GM23248 (cell line): ENCODE results near the gene PKD2L2. TPM values are rescaled to one million over a fixed set of nuclear protein-coding genes. Genes with fewer than 3 reads are reported as not detected.
"Not testable (repeated sequence)": the region's sequence is repeated elsewhere in the genome, so short reads cannot be mapped to it uniquely, and the experiment has no call there.

Experiments used
- DNase-seq: peaks from one replicate; pipeline ENCODE4 v3.0.0-alpha.2; 2015
- H2AFZ ChIP-seq: fragments of 200-600 bp; sonication (generic); 2 replicates; pipeline ENCODE4 v1.6.1; 2016; ENCODE audit warnings: antibody characterized with exemption
- H3F3A ChIP-seq: fragments of 200-600 bp; sonication (generic); 2 replicates; pipeline ENCODE4 v1.6.1; 2016; ENCODE audit warnings: mild to moderate bottlenecking, antibody characterized with exemption, mixed run types; ENCODE audit not compliant: insufficient read depth
- H3K27ac ChIP-seq: fragments of 200-600 bp; sonication (generic); 2 replicates; pipeline ENCODE4 v1.5.1; 2016; ENCODE audit warnings: mild to moderate bottlenecking
- H3K27me3 ChIP-seq: fragments of 200-600 bp; sonication (generic); replicated peaks from 2 replicates; pipeline ENCODE4 v1.6.1; 2016; ENCODE audit warnings: mild to moderate bottlenecking; ENCODE audit not compliant: insufficient read depth
- H3K36me3 ChIP-seq: fragments of 200-600 bp; sonication (generic); 2 replicates; pipeline ENCODE4 v1.6.1; 2016; ENCODE audit warnings: low read depth, mild to moderate bottlenecking
- H3K4me1 ChIP-seq: fragments of 200-600 bp; sonication (generic); 2 replicates; pipeline ENCODE4 v1.6.1; 2016; ENCODE audit warnings: mild to moderate bottlenecking; ENCODE audit not compliant: insufficient read depth
- H3K4me2 ChIP-seq: fragments of 200-600 bp; sonication (generic); one replicate; pipeline ENCODE4 v1.6.1; 2016; ENCODE audit warnings: mild to moderate bottlenecking; ENCODE audit not compliant: unreplicated experiment
- H3K4me3 ChIP-seq: fragments of 200-600 bp; sonication (generic); 2 replicates; pipeline ENCODE4 v1.5.1; 2016; ENCODE audit warnings: mild to moderate bottlenecking
- H3K79me2 ChIP-seq: fragments of 200-600 bp; sonication (generic); 2 replicates; pipeline ENCODE4 v1.6.1; 2016; ENCODE audit warnings: mild to moderate bottlenecking; ENCODE audit not compliant: insufficient read depth
- H3K9ac ChIP-seq: fragments of 200-600 bp; sonication (generic); 2 replicates; pipeline ENCODE4 v1.6.1; 2016; ENCODE audit warnings: mild to moderate bottlenecking
- H3K9me2 ChIP-seq: fragments of 200-600 bp; sonication (generic); 2 replicates; pipeline ENCODE4 v1.6.1; 2016; ENCODE audit warnings: mixed run types, mild to moderate bottlenecking, moderate library complexity; ENCODE audit not compliant: insufficient read depth
- H3K9me3 ChIP-seq: fragments of 200-600 bp; sonication (generic); one replicate; pipeline ENCODE4 v1.6.1; 2017; ENCODE audit warnings: low read depth
- H4K20me1 ChIP-seq: fragments of 200-600 bp; sonication (generic); 2 replicates; pipeline ENCODE4 v1.6.0; 2016; ENCODE audit not compliant: insufficient read depth
- EZH2 ChIP-seq: fragments of 200-600 bp; sonication (generic); IDR thresholded peaks from 2 replicates; pipeline ENCODE4 v1.6.1; 2018; ENCODE audit warnings: antibody characterized with exemption, mild to moderate bottlenecking; ENCODE audit not compliant: insufficient read depth, poor library complexity, severe bottlenecking
- EZH2phosphoT487 ChIP-seq: fragments of 200-600 bp; sonication (generic); IDR thresholded peaks from 2 replicates; pipeline ENCODE4 v1.6.1; 2018; ENCODE audit warnings: antibody characterized with exemption, moderate library complexity, mild to moderate bottlenecking, low read depth; ENCODE audit not compliant: insufficient read depth
- WGBS, 2 experiments: methylation state at CpG; one replicate each; pipeline ENCODE4 v1.1.6; 2015 to 2017; ENCODE audit warnings: low lambda C conversion rate in 2 of 2, low coverage in 1 of 2; ENCODE audit errors: missing lambda C conversion rate in 2 of 2; 5-methylcytosine and 5-hydroxymethylcytosine counted together
- in situ Hi-C: fragments of 300-500 bp; cut with MboI; formaldehyde crosslinking; loops from 2 replicates; pipeline ENCODE4 v1.15.0; 2020
- polyA plus RNA-seq: library from polyadenylated mRNA; unstranded; fragments of >200 nt; fragmentation: Nextera tagmentation; extraction: Ambion mirVana; gene quantifications from 2 replicates; pipeline ENCODE4 v1.2.1, GENCODE V29; 2016
- total RNA-seq: library from RNA; depleted of rRNA; stranded (reverse); fragments of >200 nt; shearing (Covaris generic); gene quantifications from 2 replicates; pipeline ENCODE4 v1.2.3, GENCODE V29; 2014

PKD2L2 gene
- total and polyA plus RNA-seq, 2 experiments from 2014 or later: not detected

DNA sequence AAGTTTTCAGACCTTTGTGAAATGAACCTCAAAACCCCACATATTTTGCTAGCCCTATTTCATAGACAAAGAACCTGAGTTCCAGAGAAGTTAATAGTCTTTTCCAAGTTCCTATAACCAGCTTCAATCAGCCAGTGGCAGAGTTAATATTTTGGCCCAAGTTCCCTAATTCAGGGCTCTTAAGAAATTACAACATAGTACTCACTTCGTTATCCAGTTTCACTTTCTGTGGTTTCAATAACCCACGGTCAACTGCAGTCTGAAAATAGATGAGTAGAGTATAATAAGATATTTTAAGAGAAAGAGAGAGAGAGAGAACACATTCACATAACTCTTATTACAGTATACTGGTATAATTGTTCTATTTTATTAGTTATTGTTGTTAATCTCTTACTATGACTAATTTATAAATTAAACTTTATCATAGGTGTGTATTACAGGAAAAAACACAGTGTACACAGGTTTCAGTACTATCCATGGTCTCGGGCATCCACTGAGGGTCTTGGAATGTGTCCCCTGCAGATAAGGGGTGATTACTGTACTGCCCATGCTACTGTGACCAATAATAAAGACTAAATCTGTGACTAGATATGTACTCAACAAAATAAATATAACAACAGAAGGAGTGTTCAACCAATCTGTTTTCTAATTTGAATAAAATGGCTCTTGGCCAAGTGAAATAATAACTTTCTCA is 30.9 kb upstream of the PKD2L2 start:
- 26 to 32% methylated on average over 3 of the region's 3 CpGs for WGBS, 2 experiments
- Histone ChIP-seq H3F3A (no peaks in the 10 kb centered on the region), H3K9me3 (no peaks in the 10 kb centered on the region), H4K20me1 (no peaks in the 10 kb centered on the region), H3K9ac (peak overlapping the region; percentile 5; the same call in 1 of the 2 replicates), H3K27ac (no peak overlapping the region), H3K27me3 (no peaks in the 10 kb centered on the region), H3K4me3 (peak overlapping the region; percentile 50), H3K36me3 (no peaks in the 10 kb centered on the region), H3K9me2 (no peaks in the 10 kb centered on the region), H2AFZ (peak overlapping the region; percentile 64), H3K4me1 (no peaks in the 10 kb centered on the region), H3K79me2 (no peaks in the 10 kb centered on the region), H3K4me2 (peak overlapping the region; percentile 67)
- TF ChIP-seq EZH2phosphoT487 (no peak), EZH2 (no peak)
- in situ Hi-C loops: no loop called here
- DNase-seq: peak; percentile 49

DNA sequence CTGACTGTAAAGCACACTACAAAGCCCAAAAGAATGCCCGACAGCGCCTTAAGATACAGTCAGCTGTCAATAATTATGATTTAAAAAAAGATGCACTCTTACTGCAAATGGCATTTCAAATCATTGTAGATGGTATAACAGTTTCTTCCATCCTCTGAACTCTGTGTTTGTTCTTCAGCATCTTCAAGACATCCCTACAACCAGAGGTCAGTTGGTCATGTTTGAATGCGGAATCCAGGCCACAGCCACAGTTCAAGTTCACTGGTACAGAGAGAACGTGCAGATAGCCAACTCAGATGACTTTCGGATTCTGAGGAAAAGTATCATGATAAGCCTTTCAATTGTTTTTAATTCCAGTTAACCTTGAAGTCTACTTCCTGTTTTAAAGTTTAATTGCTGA is 30.3 kb upstream of the PKD2L2 start:
- no peak overlapping the region for H3K4me3 ChIP-seq
- no peaks in the 10 kb centered on the region for H3K9me3 ChIP-seq
- no peak overlapping the region for H3K9ac ChIP-seq
- no peak overlapping the region for H3K27ac ChIP-seq
- no peaks in the 10 kb centered on the region for H3K36me3 ChIP-seq
- no peaks in the 10 kb centered on the region for H3K79me2 ChIP-seq
- WGBS, 2 experiments: 77 to 88% methylated on average over 5 of the region's 5 CpGs
- no peaks in the 10 kb centered on the region for H3K27me3 ChIP-seq
- H3K4me1 ChIP-seq: no peaks in the 10 kb centered on the region
- in situ Hi-C loops: no loop called here
- TF ChIP-seq EZH2 (no peak), EZH2phosphoT487 (no peak)
- no peaks in the 10 kb centered on the region for H3F3A ChIP-seq
- peak overlapping the region; percentile 64; the same call in 1 of the 2 replicates for H2AFZ ChIP-seq
- no peak for DNase-seq
- no peaks in the 10 kb centered on the region for H4K20me1 ChIP-seq
- no peaks in the 10 kb centered on the region for H3K9me2 ChIP-seq
- peak overlapping the region; percentile 67 for H3K4me2 ChIP-seq

DNA sequence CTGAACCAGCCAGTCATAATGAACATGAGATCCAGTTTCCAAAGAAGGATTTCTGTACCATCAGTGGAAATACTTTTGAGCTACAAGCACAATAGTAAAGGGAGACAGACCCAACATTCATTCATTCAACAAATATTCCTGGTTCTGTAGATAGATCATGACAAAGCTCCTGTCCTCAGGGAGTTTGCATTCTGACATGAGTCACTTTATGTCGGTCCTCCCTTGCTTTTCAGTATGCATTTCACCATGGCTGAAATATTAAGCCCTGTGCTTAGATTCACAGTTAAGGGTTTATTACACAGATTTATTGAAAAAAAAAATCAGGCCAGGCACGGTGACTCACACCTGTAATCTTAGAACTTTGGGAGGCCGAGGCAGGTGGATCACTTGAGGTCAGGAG is 27.0 kb upstream of the PKD2L2 start:
- Histone ChIP-seq H3K4me3 (no peak overlapping the region), H3K79me2 (no peaks in the 10 kb centered on the region), H2AFZ (no peak overlapping the region), H3K27ac (no peak overlapping the region), H3F3A (no peaks in the 10 kb centered on the region), H4K20me1 (no peaks in the 10 kb centered on the region), H3K27me3 (no peaks in the 10 kb centered on the region), H3K9ac (no peak overlapping the region), H3K9me3 (no peaks in the 10 kb centered on the region), H3K4me2 (no peak overlapping the region), H3K36me3 (no peaks in the 10 kb centered on the region), H3K9me2 (no peaks in the 10 kb centered on the region), H3K4me1 (no peaks in the 10 kb centered on the region)
- no peak for DNase-seq
- WGBS, 2 experiments: 84 to 85% methylated on average over 3 of the region's 3 CpGs
- TF ChIP-seq EZH2: no peak
- TF ChIP-seq EZH2phosphoT487: no peak
- in situ Hi-C loops: no loop called here

DNA sequence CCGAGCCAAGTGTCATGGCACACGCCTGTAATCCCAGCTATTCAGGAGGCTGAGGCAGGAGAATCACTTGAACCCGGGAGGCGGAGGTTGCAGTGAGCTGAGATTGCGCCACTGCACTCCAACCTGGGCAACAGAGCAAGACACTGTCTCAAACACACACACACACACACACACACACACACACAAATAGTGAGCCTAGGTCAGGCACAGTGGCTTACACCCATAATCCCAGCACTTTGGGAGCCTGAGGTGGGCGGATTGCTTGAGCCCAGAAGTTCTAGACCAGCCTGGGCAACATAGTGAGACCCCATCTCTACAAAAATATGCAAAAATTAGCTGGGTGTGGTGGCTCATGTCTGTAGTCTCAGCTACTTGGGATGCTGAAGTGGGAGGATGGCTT is 25.6 kb upstream of the PKD2L2 start:
- H2AFZ ChIP-seq, H3K9me3 ChIP-seq, in situ Hi-C loops, H3K4me2 ChIP-seq, H4K20me1 ChIP-seq, H3K9ac ChIP-seq, H3K27me3 ChIP-seq, H3F3A ChIP-seq, H3K27ac ChIP-seq, H3K36me3 ChIP-seq, DNase-seq, H3K9me2 ChIP-seq, H3K4me3 ChIP-seq, H3K4me1 ChIP-seq, H3K79me2 ChIP-seq: not testable (repeated sequence)
- 82 to 84% methylated on average over 6 of the region's 6 CpGs for WGBS, 2 experiments
